Caco-2 (cell line): ENCODE results near the gene PIRT. TPM values are rescaled to one million over a fixed set of nuclear protein-coding genes. Genes with fewer than 3 reads are reported as not detected.

Experiments
- BruUV-seq: library from RNA; stranded (reverse); fragments of 400-500 nt; replicated peaks from 2 replicates; lab custom pipeline; 2021; lab: Mats Ljungman, UMichigan
- CTCF ChIA-PET: fragments of 300-600 bp; sonication (Branson Sonifier 250); formaldehyde crosslinking; loops from one replicate; lab custom pipeline; 2022; ENCODE audit warnings: antibody characterized with exemption; lab: Charles Lee
- POLR2A ChIA-PET: fragments of 300-600 bp; sonication (Branson Sonifier 250); formaldehyde crosslinking; loops from one replicate; lab custom pipeline; 2022; ENCODE audit warnings: antibody characterized with exemption; lab: Charles Lee
- DNase-seq, 2 experiments: peaks; one replicate each; pipeline versions ENCODE4 v3.0.0 to v3.0.0-alpha.2; 2020 to 2022
- H3K27me3 ChIP-seq: replicated peaks from 2 replicates; pipeline ENCODE4 v1.6.0; 2011; ENCODE audit warnings: low read length; ENCODE audit not compliant: control insufficient read depth, insufficient read depth
- H3K36me3 ChIP-seq: 2 replicates; pipeline ENCODE4 v1.5.1; 2011; ENCODE audit warnings: low read length; ENCODE audit not compliant: control insufficient read depth, insufficient read depth
- H3K4me1 ChIP-seq: fragments of 250-450 bp; sonication (Bioruptor Pico); 2 replicates; pipeline ENCODE4 v1.5.1; 2020; ENCODE audit warnings: mild to moderate bottlenecking
- H3K4me3 ChIP-seq: 2 replicates; pipeline ENCODE4 v1.5.1; 2011; ENCODE audit warnings: low read depth, mild to moderate bottlenecking, control low read depth, low read length
- H3K9me3 ChIP-seq: fragments of 250-450 bp; sonication (Bioruptor Pico); 2 replicates; pipeline ENCODE4 v1.5.1; 2020; ENCODE audit warnings: mild to moderate bottlenecking, moderate library complexity
- H3K27ac Mint-ChIP-seq: one replicate; pipeline ENCODE4 v1.8.0; 2022; ENCODE audit warnings: mixed read lengths; ENCODE audit not compliant: unreplicated experiment
- H3K27me3 Mint-ChIP-seq: one replicate; pipeline ENCODE4 v1.8.0; 2022; ENCODE audit warnings: mixed read lengths; ENCODE audit not compliant: insufficient read depth, unreplicated experiment
- H3K36me3 Mint-ChIP-seq: one replicate; pipeline ENCODE4 v1.8.0; 2022; ENCODE audit warnings: mild to moderate bottlenecking, mixed read lengths; ENCODE audit not compliant: insufficient read depth, unreplicated experiment
- H3K4me1 Mint-ChIP-seq: one replicate; pipeline ENCODE4 v1.8.0; 2022; ENCODE audit warnings: low read depth, mixed read lengths; ENCODE audit not compliant: unreplicated experiment
- H3K4me3 Mint-ChIP-seq: one replicate; pipeline ENCODE4 v1.8.0; 2022; ENCODE audit warnings: mild to moderate bottlenecking, moderate library complexity, mixed read lengths; ENCODE audit not compliant: unreplicated experiment
- H3K9me3 Mint-ChIP-seq: one replicate; pipeline ENCODE4 v1.8.0; 2022; ENCODE audit warnings: mixed read lengths; ENCODE audit not compliant: unreplicated experiment
- intact Hi-C: fragments of 100-400 bp; cut with micrococcal nuclease; formaldehyde crosslinking; loops from one replicate; pipeline ENCODE4 v1.10.0; 2022; ENCODE audit not compliant: unreplicated experiment
- total RNA-seq: library from RNA; stranded (reverse); gene quantifications from 2 replicates; pipeline ENCODE4 v1.2.3, GENCODE V29; 2022
- TF ChIP-seq, protein P1 (sequence below), 2 experiments: fragments of 200-600 bp in 1 of 2; IDR thresholded peaks; 1 replicate in 1 of 2; 2 replicates in 1 of 2; pipeline versions ENCODE4 v1.5.1 to v1.8.0; 2011 to 2022; ENCODE audit warnings: antibody characterized with exemption in 1 of 2, control low read depth in 1 of 2, inconsistent platforms in 1 of 2, low read depth in 1 of 2, low read length in 1 of 2, mild to moderate bottlenecking in 1 of 2, moderate library complexity in 1 of 2; ENCODE audit not compliant: insufficient read depth in 1 of 2, severe bottlenecking in 1 of 2, unreplicated experiment in 1 of 2

PIRT gene
- total RNA-seq, 1 experiment from 2014 or later: not detected

DNA sequence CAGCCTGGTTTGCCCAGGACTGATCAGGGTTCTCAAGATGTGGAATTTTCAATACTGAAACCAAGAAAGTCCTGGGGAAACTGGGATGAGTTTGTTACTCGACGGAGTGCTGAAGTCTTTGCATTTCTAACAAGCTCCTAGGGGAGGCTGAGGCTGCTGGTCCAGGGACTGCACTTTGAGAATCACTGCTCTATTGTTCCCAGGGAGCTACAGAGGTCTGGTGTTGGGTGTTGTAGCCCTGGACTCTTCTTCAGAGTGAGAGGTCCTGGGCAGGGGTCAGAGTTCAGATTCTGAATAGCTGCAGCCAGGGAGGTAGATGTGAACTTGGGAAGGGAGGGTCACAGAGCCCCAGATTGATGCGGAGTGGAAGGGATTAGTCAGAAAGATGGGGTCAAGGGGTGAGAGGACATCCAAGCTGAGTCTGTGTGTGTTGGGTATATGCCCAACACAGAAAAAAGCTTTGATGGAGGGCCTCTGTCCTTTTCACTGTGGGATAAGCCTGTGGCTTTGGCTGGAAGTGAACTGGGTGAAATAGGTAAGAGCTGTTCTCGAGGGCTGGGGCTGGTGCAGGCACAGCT lies 48.1 kb downstream of the PIRT start:
- intact Hi-C loops: no loop called here
- H3K4me1 Mint-ChIP-seq: peaks cover 9% of the 10 kb centered on the region

DNA sequence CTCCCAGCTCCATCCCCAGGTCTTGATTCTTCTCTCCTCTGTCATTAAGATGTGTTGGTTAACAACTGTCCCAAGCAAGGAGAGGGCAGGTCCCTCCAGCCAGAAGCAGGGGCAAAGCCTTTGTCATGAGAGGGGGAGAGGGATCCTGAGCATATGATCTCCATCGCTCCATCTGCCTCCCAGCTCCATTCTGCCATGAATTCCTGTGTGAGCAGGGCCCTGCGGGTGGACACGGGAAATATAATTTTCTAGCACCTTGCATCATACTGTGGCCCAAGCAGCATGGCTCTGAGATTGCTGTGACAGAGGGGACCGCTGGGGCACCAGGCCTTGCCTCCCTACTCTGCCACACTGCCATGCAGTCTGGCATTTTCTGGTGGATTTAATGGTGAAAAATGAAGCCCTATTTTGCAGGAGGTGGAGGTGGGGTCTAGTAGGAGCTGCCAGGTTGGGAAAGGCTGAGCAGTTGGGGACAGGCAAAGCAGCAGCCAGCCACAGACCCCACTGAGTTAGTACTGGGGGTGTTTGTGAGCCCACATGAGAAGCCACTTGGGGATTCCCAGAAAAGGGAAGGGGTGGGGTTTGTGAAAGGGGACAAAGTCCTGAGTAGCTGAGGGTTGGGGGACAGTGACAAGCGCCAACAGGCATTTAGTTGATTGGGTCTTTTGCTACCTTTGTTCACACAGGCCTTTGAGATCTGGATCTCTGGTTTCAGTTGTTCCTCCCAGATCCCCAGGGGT lies 50.4 kb downstream of the PIRT start:
- Histone ChIP-seq H3K27me3 (no peaks in the 10 kb centered on the region), H3K9me3 (no peaks in the 10 kb centered on the region), H3K4me1 (no peaks in the 10 kb centered on the region), H3K4me3 (no peak overlapping the region), H3K36me3 (no peaks in the 10 kb centered on the region)
- no TSS peak for BruUV-seq
- no peak overlapping the region for H3K27ac Mint-ChIP-seq
- ChIA-PET CTCF (no interaction called here), POLR2A (no interaction called here)
- intact Hi-C loops: no loop called here
- peaks cover 9% of the 10 kb centered on the region for H3K4me1 Mint-ChIP-seq
- no peaks in the 10 kb centered on the region for H3K36me3 Mint-ChIP-seq
- DNase-seq: no peak
- H3K9me3 Mint-ChIP-seq: no peaks in the 10 kb centered on the region
- no peak overlapping the region for H3K4me3 Mint-ChIP-seq
- no peaks in the 10 kb centered on the region for H3K27me3 Mint-ChIP-seq
- TF ChIP-seq, protein P1, sequence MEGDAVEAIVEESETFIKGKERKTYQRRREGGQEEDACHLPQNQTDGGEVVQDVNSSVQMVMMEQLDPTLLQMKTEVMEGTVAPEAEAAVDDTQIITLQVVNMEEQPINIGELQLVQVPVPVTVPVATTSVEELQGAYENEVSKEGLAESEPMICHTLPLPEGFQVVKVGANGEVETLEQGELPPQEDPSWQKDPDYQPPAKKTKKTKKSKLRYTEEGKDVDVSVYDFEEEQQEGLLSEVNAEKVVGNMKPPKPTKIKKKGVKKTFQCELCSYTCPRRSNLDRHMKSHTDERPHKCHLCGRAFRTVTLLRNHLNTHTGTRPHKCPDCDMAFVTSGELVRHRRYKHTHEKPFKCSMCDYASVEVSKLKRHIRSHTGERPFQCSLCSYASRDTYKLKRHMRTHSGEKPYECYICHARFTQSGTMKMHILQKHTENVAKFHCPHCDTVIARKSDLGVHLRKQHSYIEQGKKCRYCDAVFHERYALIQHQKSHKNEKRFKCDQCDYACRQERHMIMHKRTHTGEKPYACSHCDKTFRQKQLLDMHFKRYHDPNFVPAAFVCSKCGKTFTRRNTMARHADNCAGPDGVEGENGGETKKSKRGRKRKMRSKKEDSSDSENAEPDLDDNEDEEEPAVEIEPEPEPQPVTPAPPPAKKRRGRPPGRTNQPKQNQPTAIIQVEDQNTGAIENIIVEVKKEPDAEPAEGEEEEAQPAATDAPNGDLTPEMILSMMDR (IDR thresholded peaks at IDR 0.05; ENCODE audit: insufficient read depth in 1 of 2, low read depth in 1 of 2, low read length in 1 of 2, severe bottlenecking in 1 of 2, unreplicated experiment in 1 of 2): no peak

More for the DNA sequence above, 48.1 kb downstream of the PIRT start:
- Mint-ChIP-seq H3K27me3 (no peaks in the 10 kb centered on the region), H3K4me3 (no peak overlapping the region), H3K9me3 (no peaks in the 10 kb centered on the region), H3K27ac (no peak overlapping the region), H3K36me3 (no peaks in the 10 kb centered on the region)
- CTCF ChIA-PET: no interaction called here
- H3K36me3 ChIP-seq: no peaks in the 10 kb centered on the region
- TF ChIP-seq, protein P1 (IDR thresholded peaks at IDR 0.05; ENCODE audit: insufficient read depth in 1 of 2, low read depth in 1 of 2, low read length in 1 of 2, severe bottlenecking in 1 of 2, unreplicated experiment in 1 of 2): no peak
- DNase-seq: no peak
- no TSS peak for BruUV-seq
- H3K4me1 ChIP-seq: no peaks in the 10 kb centered on the region
- POLR2A ChIA-PET: no interaction called here
- no peaks in the 10 kb centered on the region for H3K27me3 ChIP-seq
- H3K9me3 ChIP-seq: no peaks in the 10 kb centered on the region
- H3K4me3 ChIP-seq: no peak overlapping the region

DNA sequence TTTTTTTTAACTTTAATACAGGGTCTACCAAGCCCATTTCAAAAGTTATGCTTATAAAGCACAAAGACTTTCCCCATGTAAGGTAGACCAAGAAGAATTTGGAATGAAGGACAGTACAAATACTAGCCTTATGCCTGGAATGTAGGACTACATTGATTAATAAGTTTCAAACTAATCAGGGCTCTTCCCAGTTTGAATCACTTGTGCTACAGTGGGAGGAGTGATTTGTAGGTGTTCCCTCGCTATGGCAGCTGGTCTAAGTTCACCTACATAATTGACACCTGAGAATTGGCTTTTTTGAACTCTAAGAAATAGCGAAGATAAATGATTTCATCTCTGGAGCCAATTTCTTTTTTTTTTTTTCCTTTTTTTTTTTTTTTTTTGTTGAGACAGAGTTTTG lies 52.6 kb downstream of the PIRT start:
- H3K27ac Mint-ChIP-seq: no peak overlapping the region
- Histone ChIP-seq H3K4me1 (no peaks in the 10 kb centered on the region), H3K27me3 (no peaks in the 10 kb centered on the region), H3K36me3 (no peaks in the 10 kb centered on the region), H3K9me3 (no peaks in the 10 kb centered on the region), H3K4me3 (no peak overlapping the region)
- DNase-seq: no peak
- intact Hi-C loops: no loop called here
- no peaks in the 10 kb centered on the region for H3K9me3 Mint-ChIP-seq
- no peaks in the 10 kb centered on the region for H3K36me3 Mint-ChIP-seq
- no peaks in the 10 kb centered on the region for H3K27me3 Mint-ChIP-seq
- ChIA-PET POLR2A (no interaction called here), CTCF (no interaction called here)
- TF ChIP-seq, protein P1 (IDR thresholded peaks at IDR 0.05; ENCODE audit: insufficient read depth in 1 of 2, low read depth in 1 of 2, low read length in 1 of 2, severe bottlenecking in 1 of 2, unreplicated experiment in 1 of 2): no peak
- BruUV-seq: no TSS peak
- H3K4me3 Mint-ChIP-seq: no peak overlapping the region
- H3K4me1 Mint-ChIP-seq: peaks cover 8% of the 10 kb centered on the region
